Esophagus muscularis mucosa (tissue), 4 donors: Measurements from ENCODE around the gene ZC2HC1B. TPM values are rescaled to one million over a fixed set of nuclear protein-coding genes. Genes with fewer than 3 reads are reported as not detected.

Source experiments
- DNase-seq: peaks from one replicate; pipeline ENCODE4 v3.0.0-alpha.2; 2017; ENCODE audit errors: extremely low spot score
- H3K27ac ChIP-seq, 4 donors: fragments of 200-600 bp; sonication (generic); replicated peaks in 1 of 4; 1 replicate in 3 of 4; 2 replicates in 1 of 4; pipeline ENCODE4 v1.5.1; 2016 to 2019; ENCODE audit warnings: mild to moderate bottlenecking in 1 of 4
- H3K27me3 ChIP-seq, 4 donors: fragments of 200-600 bp; sonication (generic); one replicate each; pipeline versions ENCODE4 v1.5.1 to v1.6.0; 2016 to 2019
- H3K36me3 ChIP-seq, 4 donors: fragments of 200-600 bp; sonication (generic); one replicate each; pipeline ENCODE4 v1.5.1; 2016 to 2019
- H3K4me1 ChIP-seq, 4 donors: fragments of 200-600 bp; sonication (generic); one replicate each; pipeline ENCODE4 v1.5.1; 2016 to 2019
- H3K4me3 ChIP-seq, 4 donors: fragments of 200-600 bp; sonication (generic); 1 replicate in 2 of 4; 2 replicates in 2 of 4; pipeline ENCODE4 v1.5.1; 2016 to 2019; ENCODE audit warnings: mild to moderate bottlenecking in 4 of 4, moderate library complexity in 1 of 4
- H3K9me3 ChIP-seq, 4 donors: fragments of 200-600 bp; sonication (generic); 1 replicate in 3 of 4; 2 replicates in 1 of 4; pipeline ENCODE4 v1.5.1; 2016 to 2019
- EP300 ChIP-seq: sonication (generic); formaldehyde crosslinking; IDR thresholded peaks from one replicate; pipeline ENCODE4 v1.6.1; 2017; ENCODE audit warnings: antibody characterized with exemption
- POLR2A ChIP-seq: fragments of 450-650 bp; IDR thresholded peaks from one replicate; pipeline ENCODE4 v1.6.1; 2017; ENCODE audit warnings: antibody characterized with exemption, moderate library complexity, mild to moderate bottlenecking, low read depth
- POLR2AphosphoS5 ChIP-seq, 2 donors: sonication (generic); formaldehyde crosslinking; IDR thresholded peaks; one replicate each; pipeline ENCODE4 v1.6.1; 2017; ENCODE audit warnings: antibody characterized with exemption in 2 of 2
- WGBS: methylation state at CpG from one replicate; pipeline ENCODE4 v1.1.5; 2018; 5-methylcytosine and 5-hydroxymethylcytosine counted together
- intact Hi-C: fragments of 100-400 bp; cut with DNase I; formaldehyde crosslinking; loops from one replicate; pipeline ENCODE4 v1.15.1; 2023
- total RNA-seq, 4 donors: library from RNA; depleted of rRNA; stranded (reverse); fragments of >200 nt; gene quantifications; one replicate each; pipeline versions ENCODE4 v1.1.0 to v1.2.1, GENCODE V29; 2016
- TF ChIP-seq, protein P1 (sequence below), 3 experiments: fragments of 200-600 bp in 2 of 3; fragments of 450-650 bp in 1 of 3; sonication (generic) in 2 of 3; IDR thresholded peaks; one replicate each; pipeline ENCODE4 v1.5.1; 2017 to 2019; ENCODE audit warnings: antibody characterized with exemption in 3 of 3, mild to moderate bottlenecking in 2 of 3, moderate library complexity in 1 of 3

Gene ZC2HC1B
- total RNA-seq, 4 donors from 2014 or later: not detected

DNA sequence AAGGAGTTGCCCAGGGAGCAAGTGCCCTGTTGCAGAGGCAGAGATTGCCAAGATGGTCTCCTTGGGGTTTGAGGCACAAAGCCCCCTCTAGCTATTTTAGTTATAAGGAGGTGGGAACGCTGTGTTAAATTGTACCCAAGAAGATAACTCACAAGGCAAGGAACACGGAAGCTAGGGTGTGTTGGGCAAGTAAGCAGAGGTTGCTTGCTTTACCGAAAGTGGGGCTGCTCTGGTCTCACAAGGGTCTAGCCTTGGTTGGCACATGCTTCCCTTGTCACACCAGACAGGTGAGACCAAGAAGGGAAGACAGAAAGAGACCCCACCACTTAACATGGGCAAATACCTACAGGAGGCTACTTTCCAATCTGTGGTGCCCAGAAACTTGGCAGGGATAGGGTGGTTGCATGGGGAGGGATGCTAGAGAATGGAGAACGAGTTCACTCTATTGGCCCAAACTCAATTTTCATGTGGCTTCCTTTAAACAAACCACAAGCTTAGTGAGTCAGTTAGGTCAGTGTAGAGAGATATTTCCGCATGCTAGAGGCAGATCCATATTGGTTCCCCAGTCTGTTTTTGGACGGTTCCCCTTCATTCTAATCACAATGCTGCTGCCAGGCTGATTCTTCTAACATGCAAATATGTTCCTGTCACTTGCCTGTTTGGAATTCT lies 101.4 kb downstream of the ZC2HC1B start:
- H3K4me3 ChIP-seq: no peak overlapping the region
- H3K27me3 ChIP-seq: no peaks in the 10 kb centered on the region
- no peak overlapping the region for H3K27ac ChIP-seq
- WGBS: 69% methylated on average over 6 of the region's 6 CpGs
- peaks cover 8 to 19% (median 15%) of the 10 kb centered on the region in 4 donors for H3K4me1 ChIP-seq
- intact Hi-C loops: no loop called here
- TF ChIP-seq POLR2AphosphoS5 (IDR thresholded peaks at IDR 0.05) (no peak), POLR2A (no peak), EP300 (no peak)
- TF ChIP-seq, protein P1, sequence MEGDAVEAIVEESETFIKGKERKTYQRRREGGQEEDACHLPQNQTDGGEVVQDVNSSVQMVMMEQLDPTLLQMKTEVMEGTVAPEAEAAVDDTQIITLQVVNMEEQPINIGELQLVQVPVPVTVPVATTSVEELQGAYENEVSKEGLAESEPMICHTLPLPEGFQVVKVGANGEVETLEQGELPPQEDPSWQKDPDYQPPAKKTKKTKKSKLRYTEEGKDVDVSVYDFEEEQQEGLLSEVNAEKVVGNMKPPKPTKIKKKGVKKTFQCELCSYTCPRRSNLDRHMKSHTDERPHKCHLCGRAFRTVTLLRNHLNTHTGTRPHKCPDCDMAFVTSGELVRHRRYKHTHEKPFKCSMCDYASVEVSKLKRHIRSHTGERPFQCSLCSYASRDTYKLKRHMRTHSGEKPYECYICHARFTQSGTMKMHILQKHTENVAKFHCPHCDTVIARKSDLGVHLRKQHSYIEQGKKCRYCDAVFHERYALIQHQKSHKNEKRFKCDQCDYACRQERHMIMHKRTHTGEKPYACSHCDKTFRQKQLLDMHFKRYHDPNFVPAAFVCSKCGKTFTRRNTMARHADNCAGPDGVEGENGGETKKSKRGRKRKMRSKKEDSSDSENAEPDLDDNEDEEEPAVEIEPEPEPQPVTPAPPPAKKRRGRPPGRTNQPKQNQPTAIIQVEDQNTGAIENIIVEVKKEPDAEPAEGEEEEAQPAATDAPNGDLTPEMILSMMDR (IDR thresholded peaks at IDR 0.05): no peak
- no peaks in the 10 kb centered on the region for H3K9me3 ChIP-seq
- peaks cover 0 to 4% (median 2%) of the 10 kb centered on the region in 4 donors for H3K36me3 ChIP-seq
- no peak for DNase-seq

DNA sequence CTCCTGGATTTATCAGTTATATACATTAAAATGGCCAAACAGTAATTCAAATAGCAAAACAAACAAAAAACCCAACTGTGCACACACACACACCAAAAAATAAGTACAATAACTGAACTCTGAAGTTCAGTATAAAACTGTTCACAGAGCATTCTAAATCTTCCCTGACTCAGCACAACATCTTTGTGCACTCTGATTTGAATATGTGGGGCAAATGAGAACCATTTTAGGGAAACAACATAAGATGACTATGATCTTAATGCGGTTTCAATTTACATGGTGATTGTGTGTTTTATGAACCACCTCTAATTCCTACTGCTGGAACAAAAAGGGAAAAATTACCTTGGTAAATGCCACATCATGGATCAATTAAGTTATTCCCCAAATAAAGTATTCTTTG lies 102.0 kb downstream of the ZC2HC1B start:
- intact Hi-C loops: no loop called here
- peaks cover 0 to 4% (median 2%) of the 10 kb centered on the region in 4 donors for H3K36me3 ChIP-seq
- 75% methylated on average over 1 of the region's 1 CpG for WGBS

DNA sequence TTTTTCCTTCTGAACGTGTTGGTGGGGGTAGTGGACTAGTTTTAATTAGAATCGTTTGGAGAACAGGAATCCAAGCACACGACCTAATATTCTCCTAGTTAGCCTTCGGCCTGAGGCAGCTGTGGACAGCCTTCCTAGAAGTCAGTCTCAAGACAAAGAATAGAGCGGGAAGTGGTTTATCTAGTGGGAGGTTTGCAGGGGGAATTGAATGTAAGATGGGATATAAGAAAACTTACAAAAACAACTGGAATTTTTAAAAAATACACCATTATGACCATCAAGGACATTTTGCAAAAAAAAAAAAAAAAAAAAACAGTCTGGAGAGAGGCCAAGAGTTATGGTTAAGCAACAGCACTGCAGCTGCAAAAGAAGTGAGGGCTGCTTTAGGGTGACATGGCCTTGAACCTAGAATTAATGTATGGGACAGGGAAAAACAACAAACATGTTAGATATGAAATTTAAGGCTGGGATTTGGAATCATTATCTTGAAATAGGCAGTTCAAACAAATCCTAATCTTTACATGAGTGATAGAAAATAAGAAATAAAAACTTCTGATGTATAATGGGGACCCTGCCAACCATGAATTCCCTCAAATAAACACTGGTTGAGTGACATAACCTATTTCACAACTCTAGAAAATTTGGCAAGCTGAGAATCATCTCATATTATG lies 103.6 kb downstream of the ZC2HC1B start:
- Histone ChIP-seq H3K9me3 (no peaks in the 10 kb centered on the region), H3K27me3 (no peaks in the 10 kb centered on the region), H3K27ac (no peak overlapping the region), H3K4me1 (peaks cover 0 to 17% (median 9%) of the 10 kb centered on the region in 4 donors), H3K4me3 (no peak overlapping the region), H3K36me3 (peaks cover 0 to 4% (median 2%) of the 10 kb centered on the region in 4 donors)
- DNase-seq: no peak
- WGBS: 61% methylated on average over 5 of the region's 5 CpGs
- intact Hi-C loops: no loop called here
- TF ChIP-seq EP300: no peak
- TF ChIP-seq POLR2A: no peak
- TF ChIP-seq, protein P1 (IDR thresholded peaks at IDR 0.05): no peak
- TF ChIP-seq POLR2AphosphoS5 (IDR thresholded peaks at IDR 0.05): no peak

More for the DNA sequence above, 102.0 kb downstream of the ZC2HC1B start:
- H3K9me3 ChIP-seq: no peaks in the 10 kb centered on the region
- TF ChIP-seq, protein P1 (IDR thresholded peaks at IDR 0.05): no peak
- TF ChIP-seq EP300: no peak
- DNase-seq: no peak
- H3K27ac ChIP-seq: no peak overlapping the region
- H3K27me3 ChIP-seq: no peaks in the 10 kb centered on the region
- H3K4me1 ChIP-seq: peaks cover 8 to 19% (median 15%) of the 10 kb centered on the region in 4 donors
- no peak overlapping the region for H3K4me3 ChIP-seq

DNA sequence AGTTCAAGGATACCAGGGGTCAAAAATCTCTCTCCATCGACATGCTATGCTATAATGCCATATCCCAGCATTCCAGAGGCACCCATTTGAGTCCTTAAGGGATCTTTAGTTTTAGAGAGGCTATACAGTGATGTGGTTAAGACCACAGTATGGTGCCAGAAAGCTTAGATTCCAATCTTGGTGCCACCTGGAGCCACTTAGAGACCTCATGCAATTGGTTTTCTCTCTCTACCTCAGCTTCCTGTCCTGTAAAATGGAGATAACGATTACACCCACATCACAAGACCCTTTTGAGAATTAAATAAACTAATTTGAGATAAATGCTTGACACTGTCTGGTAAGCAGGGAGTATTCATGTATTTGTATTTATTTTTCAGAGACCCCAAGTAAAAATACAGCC lies 104.8 kb downstream of the ZC2HC1B start:
- no peak for DNase-seq
- 44% methylated on average over 2 of the region's 2 CpGs for WGBS
- H3K27ac ChIP-seq: no peak overlapping the region

DNA sequence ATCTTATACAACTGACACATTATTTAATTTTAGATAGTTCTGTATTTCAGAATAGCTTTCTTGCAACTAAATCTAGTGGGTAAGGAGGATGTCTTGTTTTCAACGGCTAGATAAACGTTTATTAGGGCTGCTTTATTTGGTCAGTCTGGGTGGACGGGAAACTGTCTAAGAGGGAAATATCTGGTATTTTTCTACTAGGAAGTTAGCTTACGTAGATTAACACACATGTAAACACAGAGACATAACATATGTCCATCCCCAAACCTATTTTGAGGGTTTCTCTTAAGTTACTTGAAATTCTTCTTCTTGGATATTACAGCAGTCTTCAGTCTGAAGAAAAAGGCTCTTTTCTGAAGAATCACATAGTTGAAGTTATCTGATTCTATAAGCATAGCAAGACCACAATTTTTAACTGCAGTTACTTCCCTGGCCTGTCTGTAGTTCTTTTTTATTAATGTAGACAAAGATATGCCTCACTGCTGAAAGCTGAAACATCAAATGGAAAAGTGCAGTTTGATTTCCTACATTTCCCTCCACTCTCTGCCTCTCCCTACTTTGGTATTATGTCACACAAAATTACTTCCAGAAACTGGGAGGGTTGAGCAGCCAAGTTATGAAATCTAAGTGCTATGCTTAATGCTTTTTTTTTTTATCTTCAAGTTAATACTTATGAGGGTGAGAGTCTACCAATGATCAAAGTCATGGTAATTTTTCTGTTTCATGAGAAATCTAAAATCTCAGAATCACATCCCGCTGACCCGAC lies 106.4 kb downstream of the ZC2HC1B start:
- WGBS: 60% methylated on average over 6 of the region's 6 CpGs

More for the DNA sequence above, 104.8 kb downstream of the ZC2HC1B start:
- intact Hi-C loops: no loop called here
- Histone ChIP-seq H3K4me1 (peaks cover 0 to 13% (median 7%) of the 10 kb centered on the region in 4 donors), H3K9me3 (no peaks in the 10 kb centered on the region), H3K27me3 (no peaks in the 10 kb centered on the region), H3K36me3 (peaks cover 0 to 4% (median 2%) of the 10 kb centered on the region in 4 donors), H3K4me3 (no peak overlapping the region)
- TF ChIP-seq POLR2A (no peak), POLR2AphosphoS5 (IDR thresholded peaks at IDR 0.05) (no peak)

More for the DNA sequence above, 106.4 kb downstream of the ZC2HC1B start:
- intact Hi-C loops: no loop called here
- TF ChIP-seq POLR2A: no peak
- TF ChIP-seq, protein P1 (IDR thresholded peaks at IDR 0.05): no peak
- TF ChIP-seq POLR2AphosphoS5 (IDR thresholded peaks at IDR 0.05): no peak
- no peak for TF ChIP-seq EP300
- Histone ChIP-seq H3K4me3 (no peak overlapping the region), H3K4me1 (peaks cover 0 to 8% (median 2%) of the 10 kb centered on the region in 4 donors), H3K36me3 (peaks cover 0 to 2% (median under 1%) of the 10 kb centered on the region in 4 donors), H3K9me3 (no peaks in the 10 kb centered on the region), H3K27me3 (no peaks in the 10 kb centered on the region), H3K27ac (no peak overlapping the region)
- DNase-seq: no peak
